Measurements from ENCODE around the gene RHBDL1.

- TF ChIP-seq CTCF (IDR thresholded peaks at IDR 0.05) (no peak), POLR2A (IDR thresholded peaks at IDR 0.05) (no peak)
Measured at GRCh38 chr16:645852-646678, 29.4 kb upstream of the RHBDL1 start.
